Breast epithelium (tissue), 3 donors: ENCODE results near the gene ZMYND10.

Source experiments
- POLR2A ChIP-seq: fragments of 450-650 bp; IDR thresholded peaks from one replicate; pipeline ENCODE4 v1.6.1; 2016; ENCODE audit warnings: antibody characterized with exemption, mild to moderate bottlenecking, moderate library complexity
- TF ChIP-seq, protein P1 (sequence below), 3 donors: fragments of 450-650 bp; IDR thresholded peaks; one replicate each; pipeline ENCODE4 v1.5.1; 2016 to 2017; ENCODE audit warnings: antibody characterized with exemption in 3 of 3, mild to moderate bottlenecking in 3 of 3, moderate library complexity in 3 of 3

GRCh38 chr3:50339485-50340146 lies 5.9 kb downstream of the ZMYND10 start:
- TF ChIP-seq, protein P1, sequence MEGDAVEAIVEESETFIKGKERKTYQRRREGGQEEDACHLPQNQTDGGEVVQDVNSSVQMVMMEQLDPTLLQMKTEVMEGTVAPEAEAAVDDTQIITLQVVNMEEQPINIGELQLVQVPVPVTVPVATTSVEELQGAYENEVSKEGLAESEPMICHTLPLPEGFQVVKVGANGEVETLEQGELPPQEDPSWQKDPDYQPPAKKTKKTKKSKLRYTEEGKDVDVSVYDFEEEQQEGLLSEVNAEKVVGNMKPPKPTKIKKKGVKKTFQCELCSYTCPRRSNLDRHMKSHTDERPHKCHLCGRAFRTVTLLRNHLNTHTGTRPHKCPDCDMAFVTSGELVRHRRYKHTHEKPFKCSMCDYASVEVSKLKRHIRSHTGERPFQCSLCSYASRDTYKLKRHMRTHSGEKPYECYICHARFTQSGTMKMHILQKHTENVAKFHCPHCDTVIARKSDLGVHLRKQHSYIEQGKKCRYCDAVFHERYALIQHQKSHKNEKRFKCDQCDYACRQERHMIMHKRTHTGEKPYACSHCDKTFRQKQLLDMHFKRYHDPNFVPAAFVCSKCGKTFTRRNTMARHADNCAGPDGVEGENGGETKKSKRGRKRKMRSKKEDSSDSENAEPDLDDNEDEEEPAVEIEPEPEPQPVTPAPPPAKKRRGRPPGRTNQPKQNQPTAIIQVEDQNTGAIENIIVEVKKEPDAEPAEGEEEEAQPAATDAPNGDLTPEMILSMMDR (IDR thresholded peaks at IDR 0.05), result no peak
- TF ChIP-seq POLR2A, result no peak
